RCC 7860 (cell line): Measurements from ENCODE around the gene CDKL1.

Experiments
- DNase-seq: peaks from one replicate; pipeline ENCODE4 v3.0.0-alpha.2; 2015; ENCODE audit warnings: low spot score
- FAIRE-seq: peaks from 2 replicates; lab custom pipeline; 2012; peaks lifted over from hg19 to GRCh38; lab: Jason Lieb, UNC

CDKL1 gene

DNA sequence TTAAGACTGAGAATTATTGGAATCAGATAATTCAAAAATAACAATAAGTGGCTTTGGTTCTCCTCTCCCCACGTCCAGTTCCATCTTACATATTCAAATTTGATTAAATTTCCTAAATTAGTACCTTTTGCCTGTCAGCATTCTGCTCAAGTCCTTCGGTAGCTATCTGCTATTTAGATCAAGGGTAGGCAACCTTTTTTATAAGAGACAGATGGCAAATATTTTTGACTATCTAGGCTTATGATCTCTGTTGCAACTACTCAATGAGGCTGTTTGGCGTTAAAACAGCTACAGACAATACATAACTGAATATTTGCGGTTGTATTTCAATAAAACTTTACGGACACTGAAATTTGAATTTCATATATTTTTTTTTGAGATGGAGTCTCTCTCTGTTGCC lies 106.4 kb downstream of the CDKL1 start:
- no peak for DNase-seq
- no peak for FAIRE-seq

DNA sequence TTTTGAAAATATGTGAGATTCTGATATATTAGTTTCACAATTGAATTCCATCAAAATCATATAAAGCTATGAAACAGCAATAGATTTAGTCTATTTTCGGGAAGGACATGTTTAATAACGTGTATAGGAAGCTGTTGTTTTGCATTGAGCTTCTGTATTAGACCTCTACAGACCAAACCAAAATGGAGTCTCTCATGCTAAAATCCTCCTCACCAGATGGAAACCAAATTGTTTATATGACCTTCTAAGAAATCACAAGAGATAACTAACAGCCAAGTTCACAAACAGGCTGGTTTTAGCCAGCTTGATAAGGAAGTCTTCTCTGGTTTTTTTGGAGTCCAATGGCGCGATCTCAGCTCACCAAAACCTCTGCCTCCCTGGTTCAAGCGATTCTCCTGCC lies 108.5 kb downstream of the CDKL1 start:
- FAIRE-seq = no peak

DNA sequence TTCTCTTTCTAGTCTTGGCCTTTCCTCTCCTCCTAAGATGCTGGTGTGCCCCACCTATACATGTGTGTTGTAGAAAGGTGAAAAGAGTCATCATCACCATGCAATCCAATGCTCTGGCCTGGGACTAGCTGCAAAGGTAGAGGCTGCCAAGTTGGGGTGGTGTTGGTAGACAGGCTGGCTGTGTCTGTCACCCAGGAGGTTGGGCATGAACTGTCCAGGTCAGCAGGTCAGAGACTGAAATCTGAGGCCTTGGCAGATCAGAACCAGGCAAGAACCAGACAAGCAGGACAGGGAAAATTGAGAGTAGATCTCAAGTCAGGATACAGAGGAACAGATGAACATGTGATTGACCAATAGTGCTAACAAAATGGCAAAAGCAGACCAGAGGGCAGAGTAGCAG lies 110.8 kb downstream of the CDKL1 start:
- no peak for FAIRE-seq
- DNase-seq = no peak

More for the DNA sequence above, 108.5 kb downstream of the CDKL1 start:
- no peak for DNase-seq
